Placental pericyte (primary cell): ENCODE data around the gene CDK8. TPM values are rescaled to one million over a fixed set of nuclear protein-coding genes. Genes with fewer than 3 reads are reported as not detected.

Experiments
- small RNA-seq: library from RNA; depleted of rRNA; stranded (forward); fragments of <200 nt; gene quantifications from one replicate; pipeline ENCODE3, GENCODE V24; 2012; ENCODE audit warnings: low replicate concordance
- total RNA-seq: library from RNA; depleted of rRNA; stranded (reverse); fragments of >200 nt; gene quantifications from 2 replicates; pipeline ENCODE4 v1.2.3, GENCODE V29; 2012

CDK8 gene
- 16.6 and 21.6 TPM in 2 replicates for total RNA-seq

GRCh38 chr13:26253787-26254582, at the start of gene CDK8:
Gene CDK8, plus strand, starts transcription at chr13:26254129. Its CDS starts 513 bp downstream, at chr13:26254642.

GRCh38 chr13:26221721-26222519, 32.0 kb upstream of the CDK8 start, which contains the start of gene RNF6:
Gene RNF6, minus strand, starts transcription at chr13:26222314. Its CDS starts 2,665 bp downstream, at chr13:26219649.

Small RNA genes within 50 kb of the gene (small RNA-seq; reads per million reads assigned to genes)
- gene RF02271 = not detected

Other genes starting within 250 kb of the CDK8 start
- gene SHISA2, start 202.1 kb upstream of the CDK8 start, total RNA-seq = under 0.01 and 0.57 TPM in 2 replicates
- 44.0 and 50.3 TPM in 2 replicates for gene RNF6, start 31.8 kb upstream of the CDK8 start, total RNA-seq